Keratinocyte (primary cell): ENCODE results near the gene RABGGTA. TPM values are rescaled to one million over a fixed set of nuclear protein-coding genes. Genes with fewer than 3 reads are reported as not detected.

Experiments used
- DNase-seq: peaks from one replicate; pipeline ENCODE4 v3.0.0-alpha.2; 2011; ENCODE audit warnings: low read depth, missing footprints, low spot score
- FAIRE-seq: peaks from 2 replicates; lab custom pipeline; 2011; peaks lifted over from hg19 to GRCh38; lab: Jason Lieb, UNC
- H2AFZ ChIP-seq: 2 replicates; pipeline ENCODE4 v1.6.0; 2012; ENCODE audit warnings: low read length, control low read depth, inconsistent platforms; ENCODE audit not compliant: control insufficient read depth
- H3K27ac ChIP-seq: 2 replicates; pipeline ENCODE4 v1.5.1; 2011; ENCODE audit warnings: low read length; ENCODE audit not compliant: control insufficient read depth, insufficient read depth
- H3K27me3 ChIP-seq: 3 replicates; pipeline ENCODE4 v1.6.0; 2011; ENCODE audit warnings: low read length; ENCODE audit not compliant: control insufficient read depth, insufficient read depth; ENCODE audit errors: extremely low read depth
- H3K36me3 ChIP-seq, 2 experiments: 2 replicates in 1 of 2; 3 replicates in 1 of 2; pipeline ENCODE4 v1.5.1; 2011; ENCODE audit warnings: low read length in 2 of 2, mild to moderate bottlenecking in 1 of 2; ENCODE audit not compliant: control insufficient read depth in 2 of 2, insufficient read depth in 2 of 2; ENCODE audit errors: extremely low read depth in 1 of 2
- H3K4me1 ChIP-seq: 3 replicates; pipeline ENCODE4 v1.5.1; 2011; ENCODE audit warnings: low read length; ENCODE audit not compliant: control insufficient read depth, insufficient read depth; ENCODE audit errors: extremely low read depth
- H3K4me2 ChIP-seq: 3 replicates; pipeline ENCODE4 v1.6.0; 2011; ENCODE audit warnings: low read depth, low read length; ENCODE audit not compliant: control insufficient read depth, insufficient read depth; ENCODE audit errors: extremely low read depth
- H3K4me3 ChIP-seq, 3 experiments: fragments of 200-600 bp in 1 of 3; sonication (generic) in 1 of 3; 2 replicates in 2 of 3; 3 replicates in 1 of 3; pipeline ENCODE4 v1.5.1; 2011 to 2016; ENCODE audit warnings: low read length in 3 of 3, mild to moderate bottlenecking in 3 of 3, control low read depth in 2 of 3, inconsistent platforms in 1 of 3, low read depth in 1 of 3, mixed read lengths in 1 of 3, mixed run types in 1 of 3, moderate library complexity in 1 of 3; ENCODE audit not compliant: control insufficient read depth in 2 of 3, insufficient read depth in 2 of 3; ENCODE audit errors: extremely low read depth in 1 of 3
- H3K79me2 ChIP-seq: 2 replicates; pipeline ENCODE4 v1.6.0; 2012; ENCODE audit warnings: low read length; ENCODE audit not compliant: control insufficient read depth, insufficient read depth
- H3K9ac ChIP-seq: 3 replicates; pipeline ENCODE4 v1.6.0; 2011; ENCODE audit warnings: low read length; ENCODE audit not compliant: control insufficient read depth, insufficient read depth; ENCODE audit errors: extremely low read depth
- H3K9me1 ChIP-seq: 3 replicates; pipeline ENCODE4 v1.6.0; 2011; ENCODE audit warnings: low read length; ENCODE audit not compliant: control insufficient read depth, insufficient read depth; ENCODE audit errors: extremely low read depth
- H3K9me3 ChIP-seq: 2 replicates; pipeline ENCODE4 v1.5.1; 2012; ENCODE audit warnings: low read depth, low read length; ENCODE audit not compliant: control insufficient read depth
- H4K20me1 ChIP-seq: 3 replicates; pipeline ENCODE4 v1.6.0; 2011; ENCODE audit warnings: low read length; ENCODE audit not compliant: control insufficient read depth, insufficient read depth; ENCODE audit errors: extremely low read depth
- EZH2 ChIP-seq: IDR thresholded peaks from one replicate; pipeline ENCODE4 v1.6.1; 2012; ENCODE audit warnings: inconsistent platforms, mild to moderate bottlenecking, low read length, moderate library complexity
- dilution Hi-C: fragments of 300-500 bp; cut with MboI; formaldehyde crosslinking; loops from one replicate; pipeline ENCODE4 v1.7.0; 2020; ENCODE audit warnings: low sequenced_read_pairs; ENCODE audit not compliant: extremely low pct_ligation_motif_present
- polyA plus RNA-seq, 5 experiments: library from polyadenylated mRNA; depleted of rRNA in 3 of 5; stranded (reverse) in 3 of 5; stranded (forward) in 1 of 5; unstranded in 1 of 5; fragments of >200 nt; gene quantifications; 1 replicate in 1 of 5; 2 replicates in 3 of 5; 3 replicates in 1 of 5; pipeline versions ENCODE4 v1.2.1 to v1.2.3, GENCODE V29; 2011 to 2012; ENCODE audit warnings: missing spikeins in 2 of 5, low read depth in 1 of 5, low replicate concordance in 1 of 5
- TF ChIP-seq, protein P1 (sequence below), 3 experiments: IDR thresholded peaks in 1 of 3; conservative IDR thresholded peaks in 1 of 3; optimal IDR thresholded peaks in 1 of 3; 2 replicates in 2 of 3; 3 replicates in 1 of 3; pipeline versions ENCODE3 to v1.5.1; 2011; ENCODE audit warnings: low read length in 3 of 3, mild to moderate bottlenecking in 3 of 3, moderate library complexity in 2 of 3, control low read depth in 1 of 3, inconsistent platforms in 1 of 3; ENCODE audit not compliant: insufficient read depth in 2 of 3; ENCODE audit errors: extremely low read depth in 1 of 3

RABGGTA gene
- polyA plus RNA-seq, 1 donor (not counting 4 experiments of a cell fraction or from before 2014, with no cell fraction given), result 29.0 TPM

DNA sequence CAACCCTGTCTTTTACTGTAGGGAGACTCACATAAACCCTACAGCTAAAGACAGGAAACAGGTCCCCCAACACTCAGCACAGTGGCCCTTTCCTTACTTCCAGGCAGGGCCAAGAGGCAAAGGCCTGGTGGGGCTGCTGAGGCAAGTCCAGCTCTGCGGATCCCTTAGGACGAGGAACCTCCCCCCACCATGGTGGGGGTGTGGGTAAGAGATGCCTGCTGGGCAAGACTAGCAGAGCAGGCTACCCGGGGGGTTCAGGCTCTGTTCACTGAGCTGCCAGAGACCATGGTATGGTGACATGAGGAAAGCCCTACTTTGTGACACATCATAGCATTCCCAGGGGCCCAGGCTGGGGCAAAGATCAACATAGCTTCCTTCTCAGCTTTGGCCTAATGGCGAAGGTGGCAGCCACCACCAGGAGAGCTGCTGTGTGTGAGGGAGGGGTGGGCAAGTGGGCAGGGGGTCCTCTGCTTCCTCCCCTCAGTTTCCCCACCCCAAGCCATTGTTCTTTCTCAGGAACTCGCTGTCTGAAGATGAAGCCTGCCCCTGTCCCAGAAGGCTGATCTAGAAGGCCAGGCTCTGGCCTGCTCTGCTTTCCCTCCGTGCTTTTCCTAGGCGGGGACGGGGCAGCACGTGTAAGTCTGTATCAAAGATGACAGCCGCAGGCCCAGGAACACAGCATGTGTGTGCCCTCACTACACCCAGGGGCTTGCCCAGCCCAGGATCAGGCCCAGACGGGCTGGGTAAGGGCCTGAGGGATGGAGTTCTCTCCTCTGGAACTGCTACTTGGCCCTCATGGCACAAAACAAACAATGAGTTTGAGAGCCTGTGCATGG lies 18.9 kb downstream of the RABGGTA start:
- FAIRE-seq, result no peak
- H3K27ac ChIP-seq, result no peak overlapping the region
- no peaks in the 10 kb centered on the region for H3K27me3 ChIP-seq
- H3K4me3 ChIP-seq, result no peak overlapping the region
- H2AFZ ChIP-seq, result no peak overlapping the region
- dilution Hi-C loops, result no loop called here
- H3K4me2 ChIP-seq, result no peak overlapping the region
- H3K36me3 ChIP-seq, result peaks cover 18 to 29% of the 10 kb centered on the region in 2 experiments
- H4K20me1 ChIP-seq, result no peaks in the 10 kb centered on the region
- no peaks in the 10 kb centered on the region for H3K79me2 ChIP-seq
- H3K4me1 ChIP-seq, result no peaks in the 10 kb centered on the region
- no peak for DNase-seq
- TF ChIP-seq, protein P1, sequence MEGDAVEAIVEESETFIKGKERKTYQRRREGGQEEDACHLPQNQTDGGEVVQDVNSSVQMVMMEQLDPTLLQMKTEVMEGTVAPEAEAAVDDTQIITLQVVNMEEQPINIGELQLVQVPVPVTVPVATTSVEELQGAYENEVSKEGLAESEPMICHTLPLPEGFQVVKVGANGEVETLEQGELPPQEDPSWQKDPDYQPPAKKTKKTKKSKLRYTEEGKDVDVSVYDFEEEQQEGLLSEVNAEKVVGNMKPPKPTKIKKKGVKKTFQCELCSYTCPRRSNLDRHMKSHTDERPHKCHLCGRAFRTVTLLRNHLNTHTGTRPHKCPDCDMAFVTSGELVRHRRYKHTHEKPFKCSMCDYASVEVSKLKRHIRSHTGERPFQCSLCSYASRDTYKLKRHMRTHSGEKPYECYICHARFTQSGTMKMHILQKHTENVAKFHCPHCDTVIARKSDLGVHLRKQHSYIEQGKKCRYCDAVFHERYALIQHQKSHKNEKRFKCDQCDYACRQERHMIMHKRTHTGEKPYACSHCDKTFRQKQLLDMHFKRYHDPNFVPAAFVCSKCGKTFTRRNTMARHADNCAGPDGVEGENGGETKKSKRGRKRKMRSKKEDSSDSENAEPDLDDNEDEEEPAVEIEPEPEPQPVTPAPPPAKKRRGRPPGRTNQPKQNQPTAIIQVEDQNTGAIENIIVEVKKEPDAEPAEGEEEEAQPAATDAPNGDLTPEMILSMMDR (optimal IDR thresholded peaks at IDR 0.05 in 1 of 3, IDR thresholded peaks at IDR 0.05 in 1 of 3, conservative IDR thresholded peaks at IDR 0.05 in 1 of 3; ENCODE audit: extremely low read depth in 1 of 3, insufficient read depth in 2 of 3, low read length in 3 of 3), result no peak
- no peak for TF ChIP-seq EZH2
- no peaks in the 10 kb centered on the region for H3K9me3 ChIP-seq
- no peaks in the 10 kb centered on the region for H3K9me1 ChIP-seq
- H3K9ac ChIP-seq, result no peak overlapping the region

DNA sequence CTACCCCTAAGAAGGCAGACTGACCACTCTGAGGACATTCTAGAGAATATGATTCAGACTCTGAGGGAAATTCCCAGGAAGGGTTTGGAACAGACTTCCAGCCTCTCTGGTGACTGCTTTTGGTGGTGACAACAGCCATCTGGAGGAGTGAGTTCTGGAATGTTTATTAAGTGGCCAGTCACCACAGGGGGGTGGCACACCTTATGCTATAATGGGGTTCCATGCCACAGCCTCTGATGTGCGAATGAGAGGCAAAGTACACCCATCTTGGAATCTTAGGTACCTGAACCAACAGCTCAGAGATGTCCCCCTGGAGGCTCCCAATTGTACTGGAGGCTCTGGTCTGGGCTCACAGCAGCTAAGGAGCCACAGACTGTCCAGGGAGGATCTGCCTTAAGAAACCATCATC lies 19.5 kb downstream of the RABGGTA start:
- Histone ChIP-seq H3K4me3 (no peak overlapping the region), H2AFZ (no peak overlapping the region), H3K9me3 (no peaks in the 10 kb centered on the region), H4K20me1 (no peaks in the 10 kb centered on the region), H3K9me1 (no peaks in the 10 kb centered on the region), H3K9ac (no peak overlapping the region), H3K4me1 (no peaks in the 10 kb centered on the region), H3K27ac (no peak overlapping the region), H3K27me3 (no peaks in the 10 kb centered on the region), H3K4me2 (no peak overlapping the region), H3K36me3 (peaks cover 18 to 29% of the 10 kb centered on the region in 2 experiments), H3K79me2 (no peaks in the 10 kb centered on the region)
- dilution Hi-C loops, result no loop called here
- DNase-seq, result no peak
- no peak for FAIRE-seq
- TF ChIP-seq, protein P1 (optimal IDR thresholded peaks at IDR 0.05 in 1 of 3, IDR thresholded peaks at IDR 0.05 in 1 of 3, conservative IDR thresholded peaks at IDR 0.05 in 1 of 3; ENCODE audit: extremely low read depth in 1 of 3, insufficient read depth in 2 of 3, low read length in 3 of 3), result peak in 1 of 3 experiments; percentile 2
- no peak for TF ChIP-seq EZH2
